HepG2 (cell line): ENCODE data around the gene CRAT. TPM values are rescaled to one million over a fixed set of nuclear protein-coding genes. Genes with fewer than 3 reads are reported as not detected.

Experiments
- ERF ChIP-seq: IDR thresholded peaks from 2 replicates; pipeline ENCODE4 v1.6.1; 2018; ENCODE audit warnings: missing biosample characterization, missing genetic modification reagents
- FOSL2 ChIP-seq: sonication (generic); formaldehyde crosslinking; IDR thresholded peaks from 2 replicates; pipeline ENCODE4 v1.4.0; 2020; ENCODE audit warnings: missing genetic modification reagents
- GATAD2A ChIP-seq: IDR thresholded peaks from 2 replicates; pipeline ENCODE4 v1.6.1; 2016
- HNRNPLL ChIP-seq: fragments of 200-400 bp; formaldehyde crosslinking; IDR thresholded peaks from 2 replicates; pipeline ENCODE4 v1.6.1; 2017; ENCODE audit warnings: mild to moderate bottlenecking, low read depth, low read length; ENCODE audit not compliant: poor library complexity, severe bottlenecking
- MIER3 ChIP-seq: IDR thresholded peaks from 2 replicates; pipeline ENCODE4 v1.6.1; 2016; ENCODE audit warnings: missing compliant biosample characterization, borderline replicate concordance
- MTF1 ChIP-seq: sonication (generic); formaldehyde crosslinking; IDR thresholded peaks from 2 replicates; pipeline ENCODE4 v1.5.0; 2020; ENCODE audit warnings: missing genetic modification reagents
- MXD4 ChIP-seq: IDR thresholded peaks from 2 replicates; pipeline ENCODE4 v1.6.1; 2016; ENCODE audit warnings: mild to moderate bottlenecking, missing biosample characterization, missing genetic modification reagents
- SMAD3 ChIP-seq: sonication (generic); formaldehyde crosslinking; IDR thresholded peaks from 2 replicates; pipeline ENCODE4 v1.4.0; 2020; ENCODE audit warnings: missing genetic modification reagents
- SPEN ChIP-seq: sonication (generic); formaldehyde crosslinking; IDR thresholded peaks from 2 replicates; pipeline ENCODE4 v1.5.1; 2020; ENCODE audit warnings: low read depth, mild to moderate bottlenecking, missing genetic modification reagents
- STAG1 ChIP-seq: sonication (generic); formaldehyde crosslinking; IDR thresholded peaks from 2 replicates; pipeline ENCODE4 v1.4.0; 2020; ENCODE audit warnings: missing genetic modification reagents
- ZNF382 ChIP-seq: sonication (generic); formaldehyde crosslinking; IDR thresholded peaks from 2 replicates; pipeline ENCODE4 v1.5.0; 2020; ENCODE audit warnings: missing genetic modification reagents, mild to moderate bottlenecking, borderline replicate concordance
- ZNF563 ChIP-seq: sonication (generic); formaldehyde crosslinking; IDR thresholded peaks from 2 replicates; pipeline ENCODE4 v1.8.0; 2022; ENCODE audit warnings: mild to moderate bottlenecking, moderate library complexity, missing genetic modification reagents
- ZSCAN22 ChIP-seq: sonication (generic); formaldehyde crosslinking; IDR thresholded peaks from 2 replicates; pipeline ENCODE4 v1.4.0; 2020; ENCODE audit warnings: mild to moderate bottlenecking, missing genetic modification reagents
- polyA plus RNA-seq, 8 experiments: library from polyadenylated mRNA; depleted of rRNA in 3 of 8; stranded (reverse) in 7 of 8; unstranded in 1 of 8; fragments of >200 nt; fragmentation: Illumina TruSeq in 4 of 8; extraction: Trizol in 4 of 8; gene quantifications; 2 replicates each; pipeline versions ENCODE4 v1.2.1 to v1.2.3, GENCODE V29; 2011 to 2016; ENCODE audit warnings: low read depth in 4 of 8, missing spikeins in 1 of 8, mixed read lengths in 1 of 8; ENCODE audit not compliant: insufficient read depth in 1 of 8
- total RNA-seq, 5 experiments: library from RNA; depleted of rRNA; stranded (reverse); fragments of >200 nt; fragmentation: Illumina TruSeq; extraction: Trizol; gene quantifications; 2 replicates each; pipeline ENCODE4 v1.2.3, GENCODE V29; 2016; ENCODE audit warnings: low read depth in 1 of 5
- TF ChIP-seq, protein P1 (sequence below): sonication (generic); formaldehyde crosslinking; IDR thresholded peaks from 2 replicates; pipeline ENCODE4 v1.5.0; 2020; ENCODE audit warnings: mild to moderate bottlenecking, missing genetic modification reagents, borderline replicate concordance
- TF ChIP-seq, protein P2 (sequence below), 2 experiments: sonication (generic) in 1 of 2; formaldehyde crosslinking in 1 of 2; IDR thresholded peaks; 2 replicates each; pipeline versions ENCODE4 v1.4.0 to v1.6.1; 2018 to 2020; ENCODE audit warnings: missing genetic modification reagents in 2 of 2, borderline replicate concordance in 1 of 2, low read depth in 1 of 2, mild to moderate bottlenecking in 1 of 2, missing biosample characterization in 1 of 2
- TF ChIP-seq, protein P3 (sequence below): sonication (generic); formaldehyde crosslinking; IDR thresholded peaks from 2 replicates; pipeline ENCODE4 v1.8.1; 2023; ENCODE audit warnings: mild to moderate bottlenecking, inconsistent platforms, moderate library complexity, missing genetic modification reagents, borderline replicate concordance
- TF ChIP-seq, protein P4 (sequence below): sonication (generic); IDR thresholded peaks from 2 replicates; pipeline ENCODE4 v1.6.1; 2016; ENCODE audit warnings: low read depth, borderline replicate concordance
- TF ChIP-seq, protein P5 (sequence below): IDR thresholded peaks from 2 replicates; pipeline ENCODE4 v1.6.1; 2016

The CRAT gene
- total and polyA plus RNA-seq, 2 of the 13 experiments (the other 11 are each of a cell fraction or from before 2014, with no cell fraction given) = 26.1 to 26.6 TPM

DNA sequence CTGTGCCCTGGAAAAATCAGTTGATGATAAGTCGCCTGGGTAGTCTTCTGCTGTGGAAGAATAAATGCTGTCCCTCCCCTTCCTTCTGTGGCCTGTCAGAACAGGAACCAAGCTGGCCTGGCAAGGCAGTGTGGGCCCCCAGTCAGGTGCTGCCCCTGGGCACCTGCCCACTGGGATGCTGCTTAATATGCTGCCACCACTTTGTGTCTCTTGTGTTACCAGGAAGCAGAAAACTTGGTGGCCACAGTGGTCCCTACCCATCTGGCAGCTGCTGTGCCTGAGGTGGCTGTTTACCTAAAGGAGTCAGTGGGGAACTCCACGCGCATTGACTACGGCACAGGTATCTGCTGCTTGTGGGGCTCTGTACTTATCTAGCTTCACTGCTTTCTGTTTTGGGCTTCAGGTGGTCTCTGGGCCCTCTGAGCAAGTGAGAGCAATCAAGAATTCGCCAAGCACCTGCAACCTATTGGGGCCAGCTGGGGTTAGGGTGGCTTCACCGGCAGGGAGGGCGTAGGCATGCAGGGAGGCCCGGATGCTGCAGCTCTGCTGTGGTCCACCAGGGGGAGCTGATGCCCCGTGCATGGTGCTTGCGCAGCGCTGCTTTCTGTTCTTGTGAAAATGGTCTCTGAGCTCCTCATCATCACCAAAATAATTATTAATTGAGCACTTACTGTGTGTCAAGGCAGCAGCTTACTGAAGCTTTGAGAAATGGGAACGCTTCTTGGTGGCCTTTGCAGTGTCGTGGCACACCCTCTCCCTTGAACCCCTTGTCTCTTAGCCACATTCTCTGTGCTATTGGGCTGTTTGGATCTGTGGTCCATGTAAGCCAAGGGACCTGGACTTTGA is 20.9 kb upstream of the CRAT start (continued):
- TF ChIP-seq, protein P1, sequence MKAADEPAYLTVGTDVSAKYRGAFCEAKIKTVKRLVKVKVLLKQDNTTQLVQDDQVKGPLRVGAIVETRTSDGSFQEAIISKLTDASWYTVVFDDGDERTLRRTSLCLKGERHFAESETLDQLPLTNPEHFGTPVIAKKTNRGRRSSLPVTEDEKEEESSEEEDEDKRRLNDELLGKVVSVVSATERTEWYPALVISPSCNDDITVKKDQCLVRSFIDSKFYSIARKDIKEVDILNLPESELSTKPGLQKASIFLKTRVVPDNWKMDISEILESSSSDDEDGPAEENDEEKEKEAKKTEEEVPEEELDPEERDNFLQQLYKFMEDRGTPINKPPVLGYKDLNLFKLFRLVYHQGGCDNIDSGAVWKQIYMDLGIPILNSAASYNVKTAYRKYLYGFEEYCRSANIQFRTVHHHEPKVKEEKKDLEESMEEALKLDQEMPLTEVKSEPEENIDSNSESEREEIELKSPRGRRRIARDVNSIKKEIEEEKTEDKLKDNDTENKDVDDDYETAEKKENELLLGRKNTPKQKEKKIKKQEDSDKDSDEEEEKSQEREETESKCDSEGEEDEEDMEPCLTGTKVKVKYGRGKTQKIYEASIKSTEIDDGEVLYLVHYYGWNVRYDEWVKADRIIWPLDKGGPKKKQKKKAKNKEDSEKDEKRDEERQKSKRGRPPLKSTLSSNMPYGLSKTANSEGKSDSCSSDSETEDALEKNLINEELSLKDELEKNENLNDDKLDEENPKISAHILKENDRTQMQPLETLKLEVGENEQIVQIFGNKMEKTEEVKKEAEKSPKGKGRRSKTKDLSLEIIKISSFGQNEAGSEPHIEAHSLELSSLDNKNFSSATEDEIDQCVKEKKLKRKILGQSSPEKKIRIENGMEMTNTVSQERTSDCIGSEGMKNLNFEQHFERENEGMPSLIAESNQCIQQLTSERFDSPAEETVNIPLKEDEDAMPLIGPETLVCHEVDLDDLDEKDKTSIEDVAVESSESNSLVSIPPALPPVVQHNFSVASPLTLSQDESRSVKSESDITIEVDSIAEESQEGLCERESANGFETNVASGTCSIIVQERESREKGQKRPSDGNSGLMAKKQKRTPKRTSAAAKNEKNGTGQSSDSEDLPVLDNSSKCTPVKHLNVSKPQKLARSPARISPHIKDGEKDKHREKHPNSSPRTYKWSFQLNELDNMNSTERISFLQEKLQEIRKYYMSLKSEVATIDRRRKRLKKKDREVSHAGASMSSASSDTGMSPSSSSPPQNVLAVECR = no peak
- no peak for TF ChIP-seq ZNF382 (CRISPR knock-in tag)
- peak; percentile 23; the same call in 1 of the 2 replicates for TF ChIP-seq SPEN (CRISPR knock-in tag)
- TF ChIP-seq, protein P2, sequence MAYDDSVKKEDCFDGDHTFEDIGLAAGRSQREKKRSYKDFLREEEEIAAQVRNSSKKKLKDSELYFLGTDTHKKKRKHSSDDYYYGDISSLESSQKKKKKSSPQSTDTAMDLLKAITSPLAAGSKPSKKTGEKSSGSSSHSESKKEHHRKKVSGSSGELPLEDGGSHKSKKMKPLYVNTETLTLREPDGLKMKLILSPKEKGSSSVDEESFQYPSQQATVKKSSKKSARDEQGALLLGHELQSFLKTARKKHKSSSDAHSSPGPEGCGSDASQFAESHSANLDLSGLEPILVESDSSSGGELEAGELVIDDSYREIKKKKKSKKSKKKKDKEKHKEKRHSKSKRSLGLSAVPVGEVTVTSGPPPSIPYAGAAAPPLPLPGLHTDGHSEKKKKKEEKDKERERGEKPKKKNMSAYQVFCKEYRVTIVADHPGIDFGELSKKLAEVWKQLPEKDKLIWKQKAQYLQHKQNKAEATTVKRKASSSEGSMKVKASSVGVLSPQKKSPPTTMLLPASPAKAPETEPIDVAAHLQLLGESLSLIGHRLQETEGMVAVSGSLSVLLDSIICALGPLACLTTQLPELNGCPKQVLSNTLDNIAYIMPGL (CRISPR knock-in tag; IDR thresholded peaks at IDR 0.05; ENCODE audit: borderline replicate concordance in 1 of 2, low read depth in 1 of 2) = peak in 1 of 2 experiments; percentile 39; a peak in 1 of 4 replicates
- 0 out of 2 replicates have a peak, but pooled peaks have one; percentile 34 for TF ChIP-seq GATAD2A (CRISPR knock-in tag)
- no peak for TF ChIP-seq HNRNPLL
- TF ChIP-seq, protein P3, sequence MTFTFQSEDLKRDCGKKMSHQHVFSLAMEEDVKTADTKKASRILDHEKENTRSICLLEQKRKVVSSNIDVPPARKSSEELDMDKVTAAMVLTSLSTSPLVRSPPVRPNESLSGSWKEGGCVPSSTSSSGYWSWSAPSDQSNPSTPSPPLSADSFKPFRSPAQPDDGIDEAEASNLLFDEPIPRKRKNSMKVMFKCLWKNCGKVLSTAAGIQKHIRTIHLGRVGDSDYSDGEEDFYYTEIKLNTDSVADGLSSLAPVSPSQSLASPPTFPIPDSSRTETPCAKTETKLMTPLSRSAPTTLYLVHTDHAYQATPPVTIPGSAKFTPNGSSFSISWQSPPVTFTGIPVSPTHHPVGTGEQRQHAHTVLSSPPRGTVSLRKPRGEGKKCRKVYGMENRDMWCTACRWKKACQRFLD (CRISPR knock-in tag) = no peak
- TF ChIP-seq ZNF563 (CRISPR knock-in tag) = no peak
- TF ChIP-seq MIER3 (CRISPR knock-in tag) = no peak
- no peak for TF ChIP-seq ZSCAN22 (CRISPR knock-in tag)
- TF ChIP-seq MXD4 (CRISPR knock-in tag) = no peak
- peak; percentile 88 for TF ChIP-seq STAG1
- TF ChIP-seq SMAD3 (CRISPR knock-in tag) = peak; percentile 33; the same call in 1 of the 2 replicates
- TF ChIP-seq, protein P4, sequence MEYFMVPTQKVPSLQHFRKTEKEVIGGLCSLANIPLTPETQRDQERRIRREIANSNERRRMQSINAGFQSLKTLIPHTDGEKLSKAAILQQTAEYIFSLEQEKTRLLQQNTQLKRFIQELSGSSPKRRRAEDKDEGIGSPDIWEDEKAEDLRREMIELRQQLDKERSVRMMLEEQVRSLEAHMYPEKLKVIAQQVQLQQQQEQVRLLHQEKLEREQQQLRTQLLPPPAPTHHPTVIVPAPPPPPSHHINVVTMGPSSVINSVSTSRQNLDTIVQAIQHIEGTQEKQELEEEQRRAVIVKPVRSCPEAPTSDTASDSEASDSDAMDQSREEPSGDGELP = no peak
- TF ChIP-seq, protein P5, sequence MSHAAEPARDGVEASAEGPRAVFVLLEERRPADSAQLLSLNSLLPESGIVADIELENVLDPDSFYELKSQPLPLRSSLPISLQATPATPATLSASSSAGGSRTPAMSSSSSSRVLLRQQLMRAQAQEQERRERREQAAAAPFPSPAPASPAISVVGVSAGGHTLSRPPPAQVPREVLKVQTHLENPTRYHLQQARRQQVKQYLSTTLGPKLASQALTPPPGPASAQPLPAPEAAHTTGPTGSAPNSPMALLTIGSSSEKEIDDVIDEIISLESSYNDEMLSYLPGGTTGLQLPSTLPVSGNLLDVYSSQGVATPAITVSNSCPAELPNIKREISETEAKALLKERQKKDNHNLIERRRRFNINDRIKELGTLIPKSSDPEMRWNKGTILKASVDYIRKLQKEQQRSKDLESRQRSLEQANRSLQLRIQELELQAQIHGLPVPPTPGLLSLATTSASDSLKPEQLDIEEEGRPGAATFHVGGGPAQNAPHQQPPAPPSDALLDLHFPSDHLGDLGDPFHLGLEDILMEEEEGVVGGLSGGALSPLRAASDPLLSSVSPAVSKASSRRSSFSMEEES = no peak
- 0 out of 2 replicates have a peak, but pooled peaks have one; percentile 11 for TF ChIP-seq FOSL2
- TF ChIP-seq MTF1 = no peak
- peak; percentile 36; the same call in 1 of the 2 replicates for TF ChIP-seq ERF (CRISPR knock-in tag)
